H1 (cell line): Measurements from ENCODE around the gene TSPOAP1. TPM values are rescaled to one million over a fixed set of nuclear protein-coding genes. Genes with fewer than 3 reads are reported as not detected.

Experiments used
- CTCF ChIA-PET: fragments of 300-600 bp; sonication (Branson Sonifier 250); formaldehyde crosslinking; loops from one replicate; lab custom pipeline; 2021; ENCODE audit not compliant: partially characterized antibody; lab: Charles Lee
- POLR2A ChIA-PET: fragments of 300-600 bp; sonication (Branson Sonifier 250); formaldehyde crosslinking; loops from one replicate; lab custom pipeline; 2021; ENCODE audit warnings: inconsistent platforms; ENCODE audit not compliant: partially characterized antibody; lab: Charles Lee
- DNase-seq, 2 experiments: peaks; one replicate each; pipeline versions ENCODE4 v3.0.0 to v3.0.0-alpha.2; 2010 to 2022; ENCODE audit warnings: low spot score in 2 of 2, low read depth in 1 of 2, mixed read lengths in 1 of 2
- FAIRE-seq: peaks from 2 replicates; lab custom pipeline; 2011; peaks lifted over from hg19 to GRCh38; lab: Jason Lieb, UNC
- H2AFZ ChIP-seq: 2 replicates; pipeline ENCODE4 v1.8.1; 2012; ENCODE audit warnings: low read length, inconsistent platforms
- H2AK5ac ChIP-seq: 2 replicates; pipeline ENCODE4 v1.6.1; 2013; ENCODE audit warnings: low read depth, low read length
- H2BK120ac ChIP-seq: replicated peaks from 2 replicates; pipeline ENCODE3; 2013; ENCODE audit warnings: low read depth, low read length, inconsistent platforms
- H2BK12ac ChIP-seq: 2 replicates; pipeline ENCODE4 v1.6.1; 2013; ENCODE audit warnings: low read depth, low read length
- H2BK15ac ChIP-seq: 2 replicates; pipeline ENCODE4 v1.6.1; 2013; ENCODE audit warnings: low read length
- H2BK20ac ChIP-seq: 2 replicates; pipeline ENCODE4 v1.6.1; 2013; ENCODE audit warnings: low read length
- H2BK5ac ChIP-seq: 2 replicates; pipeline ENCODE4 v1.6.1; 2013; ENCODE audit warnings: low read depth, low read length
- H3K14ac ChIP-seq: 2 replicates; pipeline ENCODE4 v1.6.1; 2013; ENCODE audit warnings: inconsistent platforms; ENCODE audit not compliant: insufficient read length
- H3K18ac ChIP-seq: 2 replicates; pipeline ENCODE4 v1.6.1; 2013; ENCODE audit warnings: low read length; ENCODE audit errors: extremely low read depth
- H3K23ac ChIP-seq: 2 replicates; pipeline ENCODE4 v1.6.1; 2013; ENCODE audit warnings: inconsistent platforms; ENCODE audit not compliant: insufficient read length
- H3K23me2 ChIP-seq: 2 replicates; pipeline ENCODE4 v1.6.1; 2013; ENCODE audit warnings: low read depth, low read length
- H3K27ac ChIP-seq: 2 replicates; pipeline ENCODE4 v1.6.1; 2011; ENCODE audit warnings: low read depth, low read length, inconsistent platforms
- H3K27me3 ChIP-seq, 4 experiments: replicated peaks in 1 of 4; 1 replicate in 1 of 4; 2 replicates in 3 of 4; pipeline versions ENCODE4 v1.6.1 to v1.8.1; 2011 to 2013; ENCODE audit warnings: low read length in 3 of 4, mild to moderate bottlenecking in 3 of 4, inconsistent platforms in 2 of 4, mixed read lengths in 2 of 4, moderate library complexity in 1 of 4; ENCODE audit not compliant: control insufficient read depth in 3 of 4, insufficient read depth in 3 of 4; ENCODE audit errors: extremely low read depth in 1 of 4
- H3K36me3 ChIP-seq, 4 experiments: 2 replicates each; pipeline versions ENCODE4 v1.6.1 to v1.8.1; 2011 to 2013; ENCODE audit warnings: mild to moderate bottlenecking in 4 of 4, low read length in 3 of 4, moderate library complexity in 2 of 4, control low read depth in 1 of 4, inconsistent platforms in 1 of 4; ENCODE audit not compliant: insufficient read depth in 4 of 4, control insufficient read depth in 2 of 4
- H3K4ac ChIP-seq: replicated peaks from 2 replicates; pipeline ENCODE3; 2013; ENCODE audit warnings: low read length, low read depth, mixed read lengths, inconsistent platforms; ENCODE audit not compliant: insufficient read length
- H3K4me1 ChIP-seq, 4 experiments: replicated peaks in 1 of 4; 1 replicate in 1 of 4; 2 replicates in 3 of 4; pipeline versions ENCODE4 v1.6.1 to v1.8.1; 2011 to 2013; ENCODE audit warnings: low read length in 3 of 4, inconsistent platforms in 2 of 4, mixed read lengths in 1 of 4; ENCODE audit not compliant: insufficient read depth in 4 of 4, control insufficient read depth in 3 of 4
- H3K4me2 ChIP-seq, 2 experiments: 2 replicates each; pipeline versions ENCODE4 v1.6.1 to v1.8.1; 2011 to 2013; ENCODE audit warnings: low read depth in 2 of 2, low read length in 2 of 2, control low read depth in 1 of 2, inconsistent platforms in 1 of 2, mild to moderate bottlenecking in 1 of 2; ENCODE audit not compliant: insufficient read depth in 1 of 2
- H3K4me3 ChIP-seq, 4 experiments: fragments of 200-600, 300-600 bp in 1 of 4; sonication (generic), shearing (Covaris generic), sonication (Bioruptor Twin) in 1 of 4; 2 replicates each; pipeline versions ENCODE4 v1.5.1 to v1.8.1; 2011 to 2016; ENCODE audit warnings: low read length in 4 of 4, low read depth in 3 of 4, control low read depth in 2 of 4, inconsistent platforms in 2 of 4, mild to moderate bottlenecking in 2 of 4, mixed read lengths in 1 of 4, moderate library complexity in 1 of 4; ENCODE audit not compliant: insufficient read depth in 2 of 4; ENCODE audit errors: extremely low read depth in 1 of 4
- H3K56ac ChIP-seq: replicated peaks from 2 replicates; pipeline ENCODE3; 2013; ENCODE audit warnings: low read depth, mild to moderate bottlenecking, mixed read lengths, low read length, inconsistent platforms; ENCODE audit not compliant: insufficient read length
- H3K79me1 ChIP-seq: 2 replicates; pipeline ENCODE4 v1.6.1; 2013; ENCODE audit warnings: low read depth, low read length, control low read depth
- H3K79me2 ChIP-seq, 2 experiments: 2 replicates each; pipeline versions ENCODE4 v1.6.1 to v1.8.1; 2012 to 2013; ENCODE audit warnings: low read length in 2 of 2, mild to moderate bottlenecking in 2 of 2, inconsistent platforms in 1 of 2; ENCODE audit not compliant: insufficient read depth in 2 of 2, control insufficient read depth in 1 of 2
- H3K9ac ChIP-seq, 4 experiments: replicated peaks in 1 of 4; 1 replicate in 1 of 4; 2 replicates in 3 of 4; pipeline versions ENCODE4 v1.6.1 to v1.8.1; 2011 to 2013; ENCODE audit warnings: low read depth in 3 of 4, low read length in 3 of 4, control low read depth in 2 of 4, mild to moderate bottlenecking in 2 of 4, moderate library complexity in 2 of 4, inconsistent platforms in 1 of 4; ENCODE audit errors: extremely low read depth in 1 of 4
- H3K9me3 ChIP-seq, 2 experiments: 2 replicates each; pipeline versions ENCODE4 v1.6.1 to v1.8.1; 2012 to 2013; ENCODE audit warnings: mild to moderate bottlenecking in 2 of 2, moderate library complexity in 2 of 2, control low read depth in 1 of 2, inconsistent platforms in 1 of 2, low read depth in 1 of 2, low read length in 1 of 2, mixed read lengths in 1 of 2; ENCODE audit not compliant: insufficient read depth in 2 of 2
- H4K20me1 ChIP-seq, 2 experiments: replicated peaks in 1 of 2; 2 replicates each; pipeline versions ENCODE3 to v1.8.1; 2011 to 2013; ENCODE audit warnings: inconsistent platforms in 2 of 2, low read length in 2 of 2, mild to moderate bottlenecking in 1 of 2; ENCODE audit not compliant: insufficient read depth in 2 of 2, control insufficient read depth in 1 of 2
- H4K5ac ChIP-seq: 2 replicates; pipeline ENCODE4 v1.6.1; 2013; ENCODE audit warnings: low read length, low read depth, mixed read lengths, inconsistent platforms; ENCODE audit not compliant: insufficient read length
- H4K8ac ChIP-seq: 2 replicates; pipeline ENCODE4 v1.8.0; 2013; ENCODE audit warnings: mild to moderate bottlenecking, moderate library complexity, low read length, inconsistent platforms; ENCODE audit not compliant: insufficient read depth; ENCODE audit errors: extremely low read depth
- H4K91ac ChIP-seq: replicated peaks from 2 replicates; pipeline ENCODE3; 2013; ENCODE audit warnings: low read length, mixed read lengths, inconsistent platforms; ENCODE audit not compliant: insufficient read length
- CBX5 ChIP-seq: fragments of 300-800, 300-1000 bp; sonication (generic); IDR thresholded peaks from 2 replicates; pipeline ENCODE4 v1.7.1; 2016; ENCODE audit warnings: antibody characterized with exemption, low read length, low read depth
- CBX8 ChIP-seq: fragments of 300-800, 300-1000 bp; sonication (generic); IDR thresholded peaks from 2 replicates; pipeline ENCODE4 v1.7.1; 2016; ENCODE audit warnings: low read depth, low read length, borderline replicate concordance
- EGR1 ChIP-seq: IDR thresholded peaks from 2 replicates; pipeline ENCODE4 v1.6.1; 2011; ENCODE audit warnings: low read depth, low read length, borderline replicate concordance
- EZH2 ChIP-seq: fragments of 200-600 bp; sonication (generic); IDR thresholded peaks from 2 replicates; pipeline ENCODE4 v1.7.1; 2012; ENCODE audit warnings: low read depth, mild to moderate bottlenecking, moderate library complexity, low read length, inconsistent platforms; ENCODE audit not compliant: severe bottlenecking
- HDAC2 ChIP-seq, 2 experiments: fragments of 300-600 bp in 1 of 2; sonication (generic) in 1 of 2; IDR thresholded peaks; 2 replicates each; pipeline ENCODE4 v1.6.1; 2011 to 2012; ENCODE audit warnings: low read depth in 2 of 2, low read length in 2 of 2, mild to moderate bottlenecking in 2 of 2, moderate library complexity in 2 of 2, borderline replicate concordance in 1 of 2, inconsistent platforms in 1 of 2
- KDM5A ChIP-seq: fragments of 200-600 bp; IDR thresholded peaks from 2 replicates; pipeline ENCODE4 v1.7.1; 2012; ENCODE audit warnings: mild to moderate bottlenecking, low read length, inconsistent platforms, mixed read lengths
- POLR2A ChIP-seq, 2 experiments: IDR thresholded peaks; 1 replicate in 1 of 2; 2 replicates in 1 of 2; pipeline ENCODE4 v1.6.1; 2011; ENCODE audit warnings: low read depth in 2 of 2, low read length in 2 of 2, mild to moderate bottlenecking in 2 of 2; ENCODE audit errors: control extremely low read depth in 1 of 2
- SAP30 ChIP-seq: fragments of 300-600 bp; sonication (generic); IDR thresholded peaks from 2 replicates; pipeline ENCODE4 v1.7.1; 2012; ENCODE audit warnings: low read length, moderate library complexity, mild to moderate bottlenecking, inconsistent platforms; ENCODE audit not compliant: insufficient read depth, insufficient replicate concordance
- SIRT6 ChIP-seq: IDR thresholded peaks from one replicate; pipeline ENCODE4 v1.7.1; 2012; ENCODE audit warnings: low read length, inconsistent platforms
- SIX5 ChIP-seq: IDR thresholded peaks from 2 replicates; pipeline ENCODE4 v1.6.1; 2011; ENCODE audit warnings: mild to moderate bottlenecking, low read depth, low read length
- SUZ12 ChIP-seq: fragments of 200-600 bp; sonication (generic); IDR thresholded peaks from 2 replicates; pipeline ENCODE4 v1.6.1; 2012; ENCODE audit warnings: mild to moderate bottlenecking, inconsistent platforms, low read length, moderate library complexity, mixed read lengths
- WGBS, 2 experiments: shearing (Covaris generic) in 1 of 2; methylation state at CpG; one replicate each; pipeline versions ENCODE4 v1.1.6 to v1.1.7; 2013 to 2015; ENCODE audit warnings: low lambda C conversion rate in 2 of 2, mixed read lengths in 2 of 2, inconsistent platforms in 1 of 2, low coverage in 1 of 2, missing lambda C conversion rate in 1 of 2; ENCODE audit not compliant: insufficient replicate concordance in 2 of 2, insufficient coverage in 1 of 2, insufficient read length in 1 of 2; ENCODE audit errors: extremely low coverage in 1 of 2, missing lambda C conversion rate in 1 of 2; 5-methylcytosine and 5-hydroxymethylcytosine counted together
- polyA plus RNA-seq, 7 experiments: library from polyadenylated mRNA; depleted of rRNA in 3 of 7; stranded (reverse) in 5 of 7; unstranded in 2 of 7; fragments of >200 nt in 5 of 7; fragments of 200-250 nt in 2 of 7; gene quantifications; 1 replicate in 5 of 7; 2 replicates in 1 of 7; 4 replicates in 1 of 7; pipeline versions ENCODE4 v1.2.1 to v1.2.3, GENCODE V29; 2011 to 2013; ENCODE audit warnings: missing spikeins in 2 of 7, mixed read lengths in 2 of 7
- total RNA-seq: library from RNA; stranded (reverse); fragmentation: NEBNext Ultra II Directional; extraction: Animal tissue kit (Norgen Biotek cat#: 25700); gene quantifications from 2 replicates; pipeline ENCODE4 v1.2.1, GENCODE V29; 2021
- TF ChIP-seq, protein P1 (sequence below): IDR thresholded peaks from 2 replicates; pipeline ENCODE4 v1.6.1; 2012; ENCODE audit warnings: inconsistent platforms

Gene TSPOAP1
- total and polyA plus RNA-seq, 2 of the 8 experiments (the other 6 are each of a cell fraction or from before 2014, with no cell fraction given): 7.6 to 9.2 TPM

DNA sequence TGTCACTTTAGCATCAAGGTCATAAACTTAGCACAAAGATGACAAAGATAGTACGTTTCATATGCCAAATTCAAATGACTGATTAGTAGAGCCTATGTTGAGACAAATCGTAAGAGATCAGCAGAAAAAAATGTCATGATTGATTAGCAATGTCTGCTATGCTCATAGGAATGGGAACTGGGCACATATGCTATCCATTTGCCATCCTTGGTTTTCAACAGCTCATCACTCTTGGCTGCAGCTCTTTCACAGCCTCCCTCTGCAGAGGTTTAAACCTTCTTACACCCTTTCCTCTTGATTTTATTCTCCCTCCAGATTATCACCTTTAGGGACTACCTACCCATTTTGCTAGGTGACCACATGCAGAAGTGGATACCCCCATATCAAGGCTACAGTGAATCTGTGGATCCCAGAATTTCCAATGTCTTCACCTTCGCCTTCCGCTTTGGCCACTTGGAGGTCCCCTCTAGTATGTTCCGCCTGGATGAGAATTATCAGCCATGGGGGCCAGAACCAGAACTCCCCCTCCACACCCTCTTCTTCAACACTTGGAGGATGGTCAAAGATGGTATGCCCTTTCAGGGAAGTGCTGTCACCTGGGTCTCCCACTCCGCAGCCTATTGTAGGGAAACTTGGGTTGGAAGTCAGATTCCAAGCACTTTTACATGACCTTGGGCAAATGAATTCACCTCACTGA is 64.0 kb downstream of the TSPOAP1 start:
- H2BK20ac ChIP-seq: no peak overlapping the region
- H3K4ac ChIP-seq: no peak overlapping the region
- no peak overlapping the region for H3K18ac ChIP-seq
- ChIA-PET CTCF (interaction anchor here (1.0 to 2.1 kb wide), 3 partner anchors 9 to 17 kb away, joined by 3 to 15 read pairs (median 8); no protein-coding TSS in a partner anchor), POLR2A (no interaction called here)
- no peaks in the 10 kb centered on the region for H3K79me2 ChIP-seq
- no peaks in the 10 kb centered on the region for H3K9me3 ChIP-seq
- H3K56ac ChIP-seq: no peak overlapping the region
- no peak overlapping the region for H4K91ac ChIP-seq
- DNase-seq (peak in 1 of 2 experiments; percentile 14), FAIRE-seq (no peak)
- no peak overlapping the region for H2BK5ac ChIP-seq
- H2BK120ac ChIP-seq: no peak overlapping the region
- 88% methylated on average over 6 of the region's 6 CpGs; no CpG with 5 or more reads in 1 of the 2 experiments for WGBS, 2 experiments
- H3K4me3 ChIP-seq: no peak overlapping the region
- no peak overlapping the region for H2BK12ac ChIP-seq
- H3K14ac ChIP-seq: no peak overlapping the region
- no peak overlapping the region for H3K27ac ChIP-seq
- H2AK5ac ChIP-seq: no peak overlapping the region
- no peak overlapping the region for H3K9ac ChIP-seq
- H2BK15ac ChIP-seq: no peak overlapping the region
- no peak overlapping the region for H3K4me2 ChIP-seq
- H2AFZ ChIP-seq: no peak overlapping the region
- no peak overlapping the region for H3K23ac ChIP-seq
- no peaks in the 10 kb centered on the region for H3K23me2 ChIP-seq
- no peaks in the 10 kb centered on the region for H3K4me1 ChIP-seq
- H3K79me1 ChIP-seq: no peaks in the 10 kb centered on the region
- no peaks in the 10 kb centered on the region; a peak in 2 of 7 replicates for H3K27me3 ChIP-seq
- no peaks in the 10 kb centered on the region for H3K36me3 ChIP-seq
- no peaks in the 10 kb centered on the region for H4K20me1 ChIP-seq
- H4K5ac ChIP-seq: no peak overlapping the region
- H4K8ac ChIP-seq: no peak overlapping the region
- no peak for TF ChIP-seq SIX5
- TF ChIP-seq CBX8: no peak
- TF ChIP-seq EZH2: no peak
- no peak for TF ChIP-seq HDAC2 (IDR thresholded peaks at IDR 0.05; ENCODE audit: borderline replicate concordance in 1 of 2, low read depth in 2 of 2, low read length in 2 of 2)
- TF ChIP-seq SUZ12: no peak
- TF ChIP-seq EGR1: no peak
- TF ChIP-seq, protein P1, sequence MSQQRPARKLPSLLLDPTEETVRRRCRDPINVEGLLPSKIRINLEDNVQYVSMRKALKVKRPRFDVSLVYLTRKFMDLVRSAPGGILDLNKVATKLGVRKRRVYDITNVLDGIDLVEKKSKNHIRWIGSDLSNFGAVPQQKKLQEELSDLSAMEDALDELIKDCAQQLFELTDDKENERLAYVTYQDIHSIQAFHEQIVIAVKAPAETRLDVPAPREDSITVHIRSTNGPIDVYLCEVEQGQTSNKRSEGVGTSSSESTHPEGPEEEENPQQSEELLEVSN: no peak
- TF ChIP-seq CBX5: no peak
- no peak for TF ChIP-seq POLR2A (IDR thresholded peaks at IDR 0.05; ENCODE audit: control extremely low read depth in 1 of 2, low read depth in 2 of 2, low read length in 2 of 2)
- no peak for TF ChIP-seq SAP30
- no peak for TF ChIP-seq KDM5A
- TF ChIP-seq SIRT6: no peak
